Stimulated activated CD4-positive, alpha-beta T cell treated with anti-CD3 and anti-CD28 coated beads, Interleukin-15, amount 100 ng/mL, for 48 hours (primary cell): Measurements from ENCODE around the gene WNK2.

Experiments used
- DNase-seq, 2 donors: peaks; one replicate each; pipeline ENCODE4 v3.0.0-alpha.2; 2020; ENCODE audit warnings: low read depth in 2 of 2

Gene WNK2

DNA sequence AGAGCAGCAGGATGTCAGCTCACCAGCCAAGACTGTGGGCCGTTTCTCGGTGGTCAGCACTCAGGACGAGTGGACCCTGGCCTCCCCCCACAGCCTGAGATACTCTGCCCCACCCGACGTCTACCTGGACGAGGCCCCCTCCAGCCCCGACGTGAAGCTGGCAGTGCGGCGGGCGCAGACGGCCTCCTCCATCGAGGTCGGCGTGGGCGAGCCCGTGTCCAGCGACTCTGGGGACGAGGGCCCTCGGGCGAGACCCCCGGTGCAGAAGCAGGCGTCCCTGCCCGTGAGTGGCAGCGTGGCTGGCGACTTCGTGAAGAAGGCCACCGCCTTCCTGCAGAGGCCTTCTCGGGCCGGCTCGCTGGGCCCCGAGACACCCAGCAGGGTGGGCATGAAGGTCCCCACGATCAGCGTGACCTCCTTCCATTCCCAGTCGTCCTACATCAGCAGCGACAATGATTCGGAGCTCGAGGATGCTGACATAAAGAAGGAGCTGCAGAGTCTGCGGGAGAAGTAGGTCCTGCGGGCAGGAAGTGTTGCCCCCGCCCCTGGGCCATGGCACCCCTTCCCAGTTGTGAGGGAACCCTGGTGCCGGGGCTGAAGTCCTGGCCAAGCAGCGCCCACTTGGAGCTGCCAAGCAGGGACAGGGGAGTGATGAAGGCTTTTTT is 108.9 kb downstream of the WNK2 start:
- DNase-seq = no peak

DNA sequence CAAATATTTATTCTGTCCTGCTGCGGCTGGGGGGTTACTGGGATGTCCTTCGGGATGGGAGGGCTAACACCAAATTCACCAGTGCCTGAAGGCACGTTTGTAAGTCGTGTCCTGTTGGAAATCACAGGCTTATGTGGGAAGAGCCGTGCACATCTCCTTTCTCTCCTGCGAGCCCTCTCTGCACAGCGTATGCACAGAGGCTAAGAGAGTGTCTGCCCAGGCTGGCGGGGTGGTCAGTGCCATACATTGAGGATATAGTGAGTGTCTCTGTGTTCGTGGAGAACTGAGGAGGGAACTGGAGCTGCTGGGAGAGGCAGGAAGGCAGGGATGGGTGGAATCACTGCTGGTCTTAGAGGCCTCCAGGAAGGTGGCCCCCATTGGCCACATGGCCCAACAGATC is 110.1 kb downstream of the WNK2 start:
- no peak for DNase-seq

DNA sequence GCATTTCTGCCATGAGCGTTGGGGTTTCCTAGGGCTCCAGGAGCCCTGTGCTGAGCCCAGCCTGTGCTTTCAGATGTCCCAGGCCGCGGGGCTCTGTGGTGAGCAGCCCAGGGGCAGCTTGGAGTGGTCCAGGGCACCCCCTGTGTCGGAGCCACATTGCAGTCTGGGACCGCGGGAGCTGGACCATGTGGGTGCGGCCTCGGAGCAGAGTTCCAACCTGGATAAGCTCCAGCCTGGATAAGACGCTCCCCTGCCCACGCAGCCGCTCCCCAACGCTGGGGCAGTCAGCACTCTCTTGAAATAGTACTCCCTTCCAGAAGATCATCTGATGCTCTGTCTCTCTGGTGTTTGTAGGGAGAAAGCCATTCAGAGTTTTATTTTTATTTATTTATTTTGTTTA is 111.1 kb downstream of the WNK2 start:
- no peak for DNase-seq

DNA sequence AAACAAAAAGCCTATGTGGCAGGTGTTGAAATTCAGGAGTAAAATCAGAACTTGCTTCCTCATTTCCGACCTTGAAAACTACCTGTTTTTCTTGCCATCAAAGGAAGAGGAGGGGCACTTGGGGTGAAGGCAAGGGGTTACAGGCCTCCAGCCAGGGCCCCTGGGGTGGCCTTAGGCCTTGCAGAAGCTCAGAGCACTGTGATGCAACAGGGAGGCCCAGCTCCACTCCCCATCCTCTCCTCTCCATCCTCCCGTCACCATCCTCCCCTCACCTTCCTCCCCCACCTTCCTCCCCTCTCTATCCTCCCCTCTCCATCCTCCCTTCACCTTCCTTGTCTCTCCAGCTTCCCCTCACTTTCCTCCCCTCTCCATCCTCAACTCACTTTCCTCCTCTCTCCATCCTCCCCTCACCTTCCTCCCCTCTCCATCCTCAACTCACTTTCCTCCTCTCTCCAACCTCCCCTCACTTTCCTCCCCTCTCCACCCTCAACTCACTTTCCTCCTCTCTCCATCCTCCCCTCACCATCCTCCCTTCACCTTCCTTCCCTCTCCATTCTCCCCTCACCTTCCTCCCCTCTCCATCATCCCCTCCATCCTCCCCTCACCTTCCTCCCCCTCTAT is 111.6 kb downstream of the WNK2 start:
- no peak for DNase-seq

DNA sequence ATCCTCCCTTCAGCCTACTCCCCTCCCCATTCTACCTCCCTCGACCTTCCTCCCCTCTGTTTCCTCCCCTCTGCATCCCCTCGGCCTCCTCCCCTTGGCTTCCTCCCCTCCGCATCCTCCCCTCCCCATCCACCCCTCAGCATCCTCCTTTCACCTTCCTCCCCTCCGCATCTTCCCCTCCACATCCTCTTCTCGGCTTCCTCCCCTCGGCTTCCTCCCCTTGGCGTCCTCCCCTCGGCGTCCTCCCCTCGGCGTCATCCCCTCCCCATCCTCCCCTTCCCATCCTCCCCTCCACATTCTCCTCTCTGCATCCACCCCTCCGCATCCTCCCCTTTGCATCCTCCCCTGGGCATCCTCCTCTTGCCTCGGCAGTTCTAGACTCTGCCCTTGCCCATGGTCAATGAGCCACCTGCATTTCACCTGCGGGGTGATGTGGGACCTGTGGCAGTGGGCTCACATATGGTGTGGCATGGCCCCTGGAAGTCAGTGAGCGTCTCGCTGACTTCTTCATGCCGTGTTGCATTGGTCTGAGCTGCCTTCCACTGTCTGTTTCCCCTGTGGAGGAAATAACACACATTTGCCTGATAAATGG is 113.0 kb downstream of the WNK2 start:
- no peak for DNase-seq

DNA sequence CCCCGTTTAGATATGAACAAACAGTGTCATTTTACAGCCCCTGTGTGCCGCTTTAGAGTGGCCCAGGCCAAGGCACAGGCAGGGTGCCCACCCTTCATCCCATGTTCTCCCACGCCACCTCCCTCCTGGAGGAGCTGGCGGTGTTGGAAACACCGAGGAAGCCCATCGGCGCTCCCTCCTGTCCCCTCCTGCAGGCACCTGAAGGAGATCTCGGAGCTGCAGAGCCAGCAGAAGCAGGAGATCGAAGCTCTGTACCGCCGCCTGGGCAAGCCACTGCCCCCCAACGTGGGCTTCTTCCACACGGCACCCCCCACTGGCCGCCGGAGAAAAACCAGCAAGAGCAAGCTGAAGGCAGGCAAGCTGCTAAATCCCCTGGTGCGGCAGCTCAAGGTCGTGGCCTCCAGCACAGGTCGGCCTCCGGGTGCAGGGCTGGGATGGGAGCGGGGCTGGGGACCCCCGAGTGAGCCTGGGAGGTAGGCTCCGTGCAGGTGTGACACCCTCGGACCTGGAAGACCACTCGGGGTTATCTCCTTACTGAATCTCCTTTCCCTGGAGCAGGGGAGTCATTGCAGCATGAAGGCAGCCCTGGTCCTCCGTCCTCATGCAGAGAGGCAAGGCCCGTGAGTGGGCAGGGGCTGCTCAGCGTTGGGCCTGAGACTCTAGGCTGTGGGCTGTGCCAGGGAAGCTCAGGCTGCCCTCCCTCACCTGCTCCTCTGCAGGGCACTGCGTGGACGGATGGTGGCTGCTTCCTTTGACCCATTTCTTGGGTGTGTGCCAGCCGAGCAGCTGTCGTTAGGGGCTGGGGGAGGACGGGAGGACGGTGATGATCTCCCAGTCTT is 113.9 kb downstream of the WNK2 start:
- DNase-seq = no peak

DNA sequence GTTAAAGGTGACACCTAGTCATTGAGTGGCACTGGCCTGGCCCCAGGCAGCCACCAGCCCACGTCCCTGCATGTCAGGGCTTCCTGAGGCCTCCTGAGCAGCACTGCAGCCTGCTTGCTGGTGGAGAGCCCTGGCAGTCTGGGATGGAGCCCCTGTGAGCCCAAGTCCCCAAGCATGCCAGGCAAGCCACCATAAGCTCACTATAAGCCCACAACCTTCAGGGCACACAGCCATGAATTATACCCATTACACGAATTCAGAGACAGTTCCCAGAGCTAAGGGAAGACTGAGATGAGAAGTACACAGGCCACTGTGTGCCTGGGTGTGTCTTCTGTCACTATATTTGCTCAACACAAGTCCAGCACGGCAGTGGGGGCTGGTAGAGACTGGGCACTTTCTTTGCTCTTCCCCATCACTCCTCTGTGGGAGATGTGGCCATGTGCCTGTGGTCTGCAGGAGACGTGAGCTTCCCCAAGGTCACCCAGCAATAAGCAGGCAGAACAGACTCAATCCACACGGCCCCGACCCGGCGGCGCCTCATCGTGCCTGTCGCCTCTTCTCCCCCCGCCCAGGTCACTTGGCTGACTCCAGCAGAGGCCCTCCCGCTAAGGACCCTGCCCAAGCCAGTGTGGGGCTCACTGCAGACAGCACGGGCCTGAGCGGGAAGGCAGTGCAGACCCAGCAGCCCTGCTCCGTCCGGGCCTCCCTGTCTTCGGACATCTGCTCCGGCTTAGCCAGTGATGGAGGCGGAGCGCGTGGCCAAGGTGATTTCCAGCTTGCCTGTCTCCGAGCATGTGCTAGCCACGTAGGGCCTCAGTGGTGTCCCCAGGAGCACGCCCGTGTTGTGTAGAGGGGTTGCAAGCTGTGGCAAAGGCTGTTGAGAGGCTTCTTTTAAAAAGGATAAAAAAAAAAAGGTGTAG is 114.8 kb downstream of the WNK2 start:
- no peak for DNase-seq

DNA sequence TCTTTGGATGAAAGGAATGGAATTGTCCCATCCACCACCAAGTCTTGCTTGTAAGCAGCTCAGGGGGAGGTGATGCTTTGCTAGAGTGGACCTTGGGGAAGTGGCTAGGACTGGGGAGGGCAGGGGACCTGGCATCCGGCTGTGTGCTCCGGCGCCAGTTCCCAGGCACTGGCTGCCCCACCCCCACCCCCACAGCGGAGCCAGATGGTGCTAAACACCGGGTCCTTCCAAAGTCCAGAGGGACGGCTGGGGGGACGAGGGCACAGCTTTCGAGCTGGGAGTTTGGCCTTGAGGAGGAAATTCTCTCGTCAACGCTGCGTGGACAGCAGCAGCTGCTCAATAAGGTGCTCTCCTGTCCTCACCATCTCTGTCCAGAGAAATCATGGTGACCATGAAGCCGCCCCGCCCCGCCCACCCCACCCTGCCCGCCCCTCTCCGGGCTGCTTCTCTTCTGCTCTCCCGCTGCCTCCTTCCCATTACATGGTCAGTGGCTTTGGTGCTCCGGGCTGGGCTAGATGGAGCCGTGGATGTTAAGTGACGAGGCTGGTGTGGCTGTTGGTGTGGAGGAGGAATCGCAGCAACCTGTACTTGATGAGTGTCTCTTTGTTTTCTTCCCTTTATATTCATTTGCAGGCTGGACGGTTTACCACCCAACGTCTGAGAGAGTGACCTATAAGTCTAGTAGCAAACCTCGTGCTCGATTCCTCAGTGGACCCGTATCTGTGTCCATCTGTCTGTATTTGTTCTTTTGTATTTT is 115.7 kb downstream of the WNK2 start:
- no peak for DNase-seq

DNA sequence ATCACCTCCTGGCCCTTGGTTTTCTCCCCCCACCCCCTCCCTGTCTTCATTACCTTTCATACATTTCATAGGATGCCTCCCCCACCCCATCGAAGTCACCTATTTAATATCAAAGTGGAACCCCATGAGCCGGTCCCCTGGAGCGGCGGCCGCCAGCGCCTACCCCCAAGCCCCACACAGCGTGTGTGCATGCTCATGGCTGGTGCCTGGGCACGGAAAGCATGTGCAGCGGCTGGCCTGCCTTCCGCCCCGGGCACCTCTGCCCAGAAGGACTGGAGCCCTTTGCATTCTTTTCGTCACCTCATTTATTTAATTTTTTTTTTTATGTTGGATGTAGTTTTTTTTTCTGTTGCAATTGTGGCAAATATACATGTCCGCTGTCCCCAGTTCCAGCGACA is 116.2 kb downstream of the WNK2 start:
- no peak for DNase-seq

DNA sequence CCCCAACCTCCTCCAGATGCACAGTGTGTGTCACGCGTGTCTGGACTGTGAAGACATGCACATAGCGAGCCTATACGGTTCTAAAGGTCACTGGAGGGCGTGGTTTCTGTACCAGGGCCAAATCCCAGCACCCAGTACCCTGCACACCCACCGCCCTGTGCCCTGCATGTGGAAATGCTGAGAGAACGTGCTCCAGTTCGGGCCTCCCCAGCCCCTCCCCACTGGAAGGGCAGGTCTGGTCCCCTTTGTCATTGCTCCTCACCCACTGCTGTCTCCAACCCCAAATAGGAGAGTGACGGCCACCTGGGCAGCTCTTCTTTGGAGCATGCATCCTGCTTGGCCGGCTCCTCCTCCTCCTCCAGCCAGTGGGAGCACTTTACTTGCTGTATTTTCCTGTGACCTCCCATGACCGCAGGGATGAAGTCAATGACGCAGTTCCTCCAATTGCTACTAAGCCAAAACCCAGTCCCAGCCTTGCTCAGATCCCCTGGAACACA is 116.7 kb downstream of the WNK2 start:
- DNase-seq = no peak

DNA sequence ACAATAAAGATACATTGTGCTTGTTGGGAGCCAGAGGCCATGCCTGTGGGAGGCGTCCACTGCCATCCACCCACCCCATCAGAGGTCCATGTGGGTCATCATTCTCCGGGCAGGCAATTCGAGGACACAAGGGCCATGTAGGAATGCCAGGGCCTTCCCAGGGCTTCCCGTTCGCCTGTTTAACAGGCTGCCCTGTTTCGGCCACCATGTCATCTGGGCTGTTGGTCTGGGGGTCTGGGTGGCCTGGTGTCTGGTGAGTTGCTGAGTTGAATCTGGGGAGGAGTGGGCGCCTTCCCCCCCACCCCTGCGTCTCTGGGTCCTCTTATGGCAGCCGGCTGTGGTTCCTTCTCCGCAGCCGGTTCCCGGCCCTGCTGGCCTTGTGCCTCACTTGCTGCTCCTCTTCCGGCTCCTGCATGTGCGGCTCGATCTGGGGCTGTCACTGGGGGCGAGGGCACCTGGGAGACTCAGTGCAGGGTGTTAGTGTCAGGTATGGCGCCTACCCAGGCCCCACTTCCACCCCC is 117.4 kb downstream of the WNK2 start:
- DNase-seq = no peak

DNA sequence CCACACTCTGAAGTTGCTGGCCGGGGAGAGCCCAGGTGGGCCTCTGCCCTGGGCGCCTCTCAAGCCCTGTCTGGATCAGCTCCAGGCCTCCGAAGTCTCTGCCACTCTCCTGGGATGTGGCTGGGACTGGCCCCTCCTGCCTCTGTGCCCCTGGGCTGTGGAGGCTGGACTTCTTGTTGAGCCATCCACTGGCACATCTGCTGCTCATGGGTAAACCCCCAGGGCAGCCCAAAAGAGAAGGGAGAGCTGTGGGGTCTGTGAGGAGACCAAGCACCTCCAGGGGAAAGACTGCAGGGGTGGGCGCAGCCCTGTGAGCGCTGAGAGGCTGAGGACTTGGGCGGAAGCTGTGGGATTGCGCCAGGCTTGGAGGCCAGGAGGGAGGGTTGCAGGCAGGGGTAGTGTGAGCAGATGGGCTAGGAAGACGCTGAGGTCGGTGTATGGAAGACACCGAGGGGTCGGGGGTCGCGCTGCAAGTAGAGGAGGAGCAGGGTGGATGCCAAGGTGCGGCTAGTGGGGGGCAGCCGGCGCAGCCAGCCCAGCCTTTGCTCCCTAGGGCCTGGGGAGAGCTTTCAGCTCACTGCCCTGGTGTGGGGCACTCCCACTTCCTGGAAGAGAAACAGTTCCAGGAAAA is 118.1 kb downstream of the WNK2 start:
- no peak for DNase-seq

DNA sequence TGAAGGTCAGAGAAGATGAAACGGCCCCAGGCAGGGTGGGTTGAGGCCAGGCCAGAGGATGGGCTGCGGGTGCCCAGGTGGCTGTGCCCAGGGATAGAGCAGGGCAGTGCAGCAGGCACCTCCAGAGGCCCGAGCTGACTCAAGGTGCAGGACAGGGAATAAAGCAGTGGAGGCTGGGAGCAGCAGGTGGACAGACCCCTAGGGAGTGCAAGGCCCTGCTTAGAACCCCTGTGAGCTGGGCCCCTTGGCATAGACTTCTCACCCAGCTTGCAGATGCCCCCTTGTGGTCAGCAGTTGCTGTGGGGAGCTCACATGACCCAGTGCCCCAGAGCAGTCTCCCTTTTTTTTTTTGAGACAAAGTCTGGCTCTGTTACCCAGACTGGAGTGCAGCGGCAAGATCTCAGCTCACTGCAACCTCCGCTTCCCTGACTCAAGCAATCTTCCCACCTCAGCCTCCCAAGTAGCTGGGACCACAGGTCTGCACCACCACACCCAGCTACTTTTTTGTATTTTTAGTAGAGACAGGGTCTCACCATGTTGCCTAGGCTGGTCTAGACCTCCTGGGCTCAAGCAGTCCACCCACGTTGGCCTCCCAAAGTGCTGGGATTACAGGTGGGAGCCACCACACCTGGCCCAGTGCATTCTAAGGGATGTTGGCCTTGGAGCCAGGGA is 118.8 kb downstream of the WNK2 start:
- DNase-seq = peak in 1 of 2 donors; percentile 55

DNA sequence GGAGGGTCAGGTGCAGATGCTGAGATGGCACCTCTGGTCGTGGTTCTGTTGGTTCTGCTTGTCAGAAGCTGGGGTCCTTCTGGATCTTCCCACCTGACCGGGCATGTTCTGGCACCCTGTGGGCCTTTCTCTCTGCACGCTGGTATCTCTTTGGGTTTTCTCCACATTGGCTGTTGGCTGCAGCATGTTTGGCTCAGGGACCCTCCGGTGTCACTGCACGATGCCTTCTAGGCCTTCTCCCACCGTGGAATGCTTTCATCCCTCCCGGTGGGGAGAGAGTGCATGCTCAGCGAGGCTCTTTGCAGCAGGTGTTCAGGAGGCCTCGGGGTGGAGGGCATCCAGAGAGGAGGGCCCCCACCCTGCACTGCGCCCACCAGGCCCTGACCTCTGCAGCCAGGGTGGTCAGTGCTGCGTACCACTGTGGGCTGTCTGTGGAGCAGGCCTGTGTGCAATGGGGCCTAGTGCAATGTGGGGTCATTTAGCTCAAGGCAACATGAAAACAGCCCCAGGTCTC is 119.4 kb downstream of the WNK2 start:
- no peak for DNase-seq

DNA sequence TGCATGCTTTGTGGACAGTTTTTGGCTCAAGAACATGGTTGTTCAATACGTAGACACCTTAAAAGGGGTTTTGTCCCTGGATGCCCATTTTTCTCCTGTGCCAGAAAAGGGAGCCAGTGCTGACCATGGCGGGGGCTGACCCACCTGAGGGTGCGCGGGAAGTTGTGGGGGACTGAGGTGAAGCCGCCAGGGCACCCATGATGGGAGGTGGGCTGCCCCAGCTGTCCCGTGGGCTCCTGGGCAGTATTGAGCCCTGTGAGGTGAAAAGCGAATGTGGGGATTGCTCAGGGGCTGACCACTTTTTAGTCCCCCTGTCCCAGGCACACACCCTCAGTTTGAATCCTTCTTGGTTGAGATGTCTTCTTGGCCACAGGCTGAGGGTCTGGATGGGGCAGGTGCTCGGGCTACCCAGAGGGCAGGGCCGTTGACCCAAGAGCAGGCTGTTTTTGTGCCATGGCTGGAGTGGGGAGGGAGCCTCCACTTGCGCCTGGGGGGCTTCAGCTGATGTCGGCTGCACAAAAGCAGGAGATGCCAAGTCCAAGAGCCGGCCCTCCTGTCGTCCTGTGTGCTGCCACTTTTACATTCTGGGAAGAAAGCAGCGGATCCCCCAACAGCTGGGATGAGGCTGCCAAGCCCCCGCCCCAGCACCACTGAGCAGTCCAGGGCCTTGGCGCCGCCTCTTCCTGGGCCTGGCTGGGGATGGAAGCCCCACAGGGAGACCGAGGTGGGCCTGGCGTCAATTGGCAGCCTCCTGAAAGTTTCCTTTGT is 120.1 kb downstream of the WNK2 start:
- DNase-seq = no peak

DNA sequence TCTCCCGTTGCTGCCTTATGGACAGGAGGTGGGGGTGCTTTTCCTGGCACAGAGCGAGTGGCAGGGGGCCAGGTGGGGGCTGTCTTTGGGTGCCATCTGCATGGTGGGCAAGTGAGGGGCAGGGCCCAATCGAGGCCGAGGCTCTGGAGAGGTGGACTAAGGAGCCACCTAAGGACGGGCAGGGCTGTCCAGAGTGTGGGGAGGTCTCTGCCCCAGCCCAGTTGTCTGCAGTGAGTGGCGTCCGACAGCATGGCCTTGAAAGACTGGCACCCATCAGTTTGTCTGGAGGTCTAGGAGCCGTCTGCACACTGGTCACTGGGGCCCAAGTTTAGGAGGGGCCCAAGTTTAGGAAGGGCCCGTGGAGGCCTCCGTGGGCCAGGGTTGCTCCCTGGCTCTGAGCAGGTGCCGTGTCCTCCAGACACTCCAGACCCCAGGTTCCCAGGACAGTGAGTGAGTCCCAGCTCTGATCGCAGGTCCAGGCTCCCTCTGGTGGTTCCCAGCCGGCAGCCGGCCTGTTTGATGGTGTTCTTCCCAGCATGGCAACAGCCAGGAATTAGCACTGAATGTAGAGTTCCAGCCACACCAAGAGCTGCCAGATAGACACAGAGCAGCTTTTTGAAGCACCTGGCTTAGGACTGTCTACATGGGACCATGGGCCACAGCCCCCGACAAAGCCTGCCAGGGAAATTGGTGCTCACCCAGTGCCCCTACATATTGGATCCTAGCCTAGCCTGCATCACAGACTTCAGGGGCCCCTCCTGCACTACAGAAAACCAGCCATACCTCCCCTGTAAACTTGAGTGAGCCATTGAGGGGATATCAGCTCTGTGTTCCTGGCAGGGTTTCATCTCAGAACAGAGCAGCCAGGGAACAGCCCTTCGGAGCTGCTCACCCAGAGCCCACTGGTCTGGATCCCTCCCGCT is 120.9 kb downstream of the WNK2 start:
- no peak for DNase-seq

DNA sequence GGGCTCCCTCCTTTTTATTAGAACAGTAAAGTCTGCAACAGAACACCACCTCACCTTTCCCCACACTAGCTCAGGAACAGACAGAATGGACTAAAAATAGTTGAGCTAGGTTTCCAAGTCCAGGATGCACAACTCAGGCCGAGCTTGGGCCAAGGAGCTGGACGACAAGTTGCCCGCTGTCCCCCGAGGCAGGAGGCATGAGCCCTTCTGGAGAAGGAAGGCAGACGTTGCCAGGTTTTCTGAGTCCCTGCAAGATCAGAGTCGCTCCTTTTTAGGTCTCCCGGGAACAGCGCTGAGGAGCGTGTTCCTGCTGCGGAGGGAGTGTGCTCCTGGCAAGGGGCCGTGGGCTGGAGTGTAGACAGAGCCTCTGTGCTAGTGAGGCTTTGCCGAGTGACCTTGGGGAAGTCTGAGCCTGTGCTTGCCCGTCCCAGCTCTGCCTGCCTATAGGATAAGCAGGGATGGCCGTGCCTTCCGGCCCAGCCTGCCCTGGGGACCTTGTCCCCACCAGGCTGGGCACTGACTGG is 121.6 kb downstream of the WNK2 start:
- DNase-seq = no peak
